ENCODE results near the gene C7.
A peak's percentile ranks its signal among the peaks of the same experiment; 100 is the strongest.
"Not testable (repeated sequence)": the region's sequence is repeated elsewhere in the genome, so short reads cannot be mapped to it uniquely, and the experiment has no call there.

C7 gene

GRCh38 chr5:40909264-40909663, at the start of gene C7:
Gene C7, plus strand, starts transcription at chr5:40909497. Its CDS starts 114 bp downstream, at chr5:40909611.
- DNase-seq (ENCODE audit: low read depth in 2 of 2) = no peak

GRCh38 chr5:40860711-40861110, 48.6 kb upstream of the C7 start:
- DNase-seq (ENCODE audit: low read depth in 2 of 2) = no peak

- not testable (repeated sequence) for DNase-seq (ENCODE audit: low read depth in 2 of 2)
These were observed 44.3 kb upstream of the C7 start for GRCh38 chr5:40865004-40865403.

- no peak for DNase-seq (ENCODE audit: low read depth in 2 of 2)
These were observed 42.5 kb upstream of the C7 start for GRCh38 chr5:40866844-40867243.

- DNase-seq (ENCODE audit: low read depth in 2 of 2) = no peak
These were observed 39.9 kb upstream of the C7 start for GRCh38 chr5:40869384-40869783.

- DNase-seq (ENCODE audit: low read depth in 2 of 2) = no peak
These were observed 38.1 kb upstream of the C7 start for GRCh38 chr5:40871177-40871576.

- not testable (repeated sequence) for DNase-seq (ENCODE audit: low read depth in 2 of 2)
These were observed 37.0 kb upstream of the C7 start for GRCh38 chr5:40872253-40872652.

GRCh38 chr5:40873286-40873880, 35.9 kb upstream of the C7 start:
- DNase-seq (ENCODE audit: low read depth in 2 of 2) = no peak

- no peak for DNase-seq (ENCODE audit: low read depth in 2 of 2)
These were observed 33.3 kb upstream of the C7 start for GRCh38 chr5:40875958-40876357.

GRCh38 chr5:40877371-40877988, 31.8 kb upstream of the C7 start:
- no peak for DNase-seq (ENCODE audit: low read depth in 2 of 2)

- DNase-seq (ENCODE audit: low read depth in 2 of 2) = peak; percentile 1 to 3
These were observed 29.9 kb upstream of the C7 start for GRCh38 chr5:40879163-40879942.

GRCh38 chr5:40882291-40882690, 27.0 kb upstream of the C7 start:
- no peak for DNase-seq (ENCODE audit: low read depth in 2 of 2)

GRCh38 chr5:40883051-40883450, 26.2 kb upstream of the C7 start:
- DNase-seq (ENCODE audit: low read depth in 2 of 2) = not testable (repeated sequence)

GRCh38 chr5:40895440-40896425, 13.6 kb upstream of the C7 start:
- not testable (repeated sequence) for DNase-seq (ENCODE audit: low read depth in 2 of 2)

- peak in 1 of 2 experiments; percentile 8 for DNase-seq (ENCODE audit: low read depth in 2 of 2)
These were observed 4.9 kb upstream of the C7 start for GRCh38 chr5:40904205-40904993.

- no peak for DNase-seq (ENCODE audit: low read depth in 2 of 2)
These were observed 4.3 kb upstream of the C7 start for GRCh38 chr5:40904994-40905306.

GRCh38 chr5:40906351-40906751, 2.9 kb upstream of the C7 start:
- DNase-seq (ENCODE audit: low read depth in 2 of 2) = no peak

- DNase-seq (ENCODE audit: low read depth in 2 of 2) = no peak
These were observed 426 bp downstream of the C7 start for GRCh38 chr5:40909723-40910122.

- no peak for DNase-seq (ENCODE audit: low read depth in 2 of 2)
These were observed 2.0 kb downstream of the C7 start for GRCh38 chr5:40911266-40911665.

GRCh38 chr5:40914835-40915234, 5.5 kb downstream of the C7 start:
- DNase-seq (ENCODE audit: low read depth in 2 of 2) = no peak

- DNase-seq (ENCODE audit: low read depth in 2 of 2) = no peak
These were observed 6.1 kb downstream of the C7 start for GRCh38 chr5:40915341-40915926.
